NB4 (cell line): Measurements from ENCODE around the gene TRIM5.

Experiments
- CTCF ChIP-seq: IDR thresholded peaks from one replicate; pipeline ENCODE4 v1.5.1; 2012; ENCODE audit warnings: low read depth, low read length
- MYC ChIP-seq: IDR thresholded peaks from 2 replicates; pipeline ENCODE4 v1.6.1; 2011; ENCODE audit warnings: low read depth, low read length
- POLR2A ChIP-seq: IDR thresholded peaks from 2 replicates; pipeline ENCODE4 v1.6.1; 2011; ENCODE audit warnings: mild to moderate bottlenecking; ENCODE audit not compliant: insufficient read length; ENCODE audit errors: extremely low read depth

- TF ChIP-seq CTCF (no peak), POLR2A (no peak), MYC (no peak)
Observed at GRCh38 chr11:5622802-5623201, 62.1 kb downstream of the TRIM5 start.
